Lower lobe of right lung (tissue), 2 donors: ENCODE results near the gene LRRC1. TPM values are rescaled to one million over a fixed set of nuclear protein-coding genes. Genes with fewer than 3 reads are reported as not detected.

Source experiments
- ATAC-seq, 2 donors: fragments of 200-7000 bp; cut with Tn5 transposase; one replicate each; pipeline ENCODE4 v1.9.1; 2020 to 2022; ENCODE audit warnings: mild to moderate bottlenecking in 2 of 2, moderate library complexity in 2 of 2
- DNase-seq: peaks from one replicate; pipeline ENCODE4 v3.0.0-alpha.2; 2020
- H3K27ac ChIP-seq: fragments of 200-600 bp; one replicate; pipeline ENCODE4 v1.8.0; 2022
- H3K27me3 ChIP-seq: fragments of 200-600 bp; one replicate; pipeline ENCODE4 v1.8.0; 2022; ENCODE audit warnings: low read depth
- H3K36me3 ChIP-seq: fragments of 200-600 bp; one replicate; pipeline ENCODE4 v1.8.0; 2022; ENCODE audit warnings: mild to moderate bottlenecking
- H3K4me1 ChIP-seq: fragments of 200-600 bp; one replicate; pipeline ENCODE4 v1.8.0; 2022
- H3K4me3 ChIP-seq: fragments of 200-600 bp; one replicate; pipeline ENCODE4 v1.8.0; 2022; ENCODE audit warnings: mild to moderate bottlenecking
- H3K9me3 ChIP-seq: fragments of 200-600 bp; one replicate; pipeline ENCODE4 v1.8.0; 2022
- intact Hi-C: fragments of 100-400 bp; cut with DNase I; formaldehyde crosslinking; loops from one replicate; pipeline ENCODE4 v1.11.0; 2022
- total RNA-seq: library from RNA; stranded (reverse); fragmentation: NEBNext Ultra II Directional; extraction: Animal tissue kit (Norgen Biotek cat#: 25700); gene quantifications from one replicate; pipeline ENCODE4 v1.2.1, GENCODE V29; 2021
- TF ChIP-seq, protein P1 (sequence below): fragments of 200-600 bp; IDR thresholded peaks from one replicate; pipeline ENCODE4 v1.8.0; 2022; ENCODE audit warnings: antibody characterized with exemption, mild to moderate bottlenecking
- donor health status: DM: no; HTN: yes; CAD: no; lungs with severe emphysema.

LRRC1 gene
- total RNA-seq, 1 donor from 2014 or later, result 13.4 TPM

DNA sequence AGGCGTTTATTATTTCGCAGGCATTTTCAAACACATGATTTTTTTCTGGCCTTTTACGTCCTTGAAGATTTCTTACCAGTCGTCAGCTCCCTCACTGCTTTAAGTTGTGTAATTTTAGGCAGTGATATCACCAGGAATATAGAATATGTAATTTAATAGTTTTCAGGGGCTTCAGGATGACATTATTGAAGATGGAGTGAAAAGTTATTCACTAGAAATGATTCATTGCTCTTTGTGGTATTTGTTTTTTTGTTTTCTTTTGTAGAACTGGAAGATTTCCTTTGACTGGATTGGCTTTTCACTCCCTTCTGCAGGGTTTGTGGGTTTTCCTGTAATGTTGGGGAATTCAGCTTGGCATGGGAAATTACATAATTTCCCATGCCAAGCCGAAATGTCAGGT, 2.0 kb downstream of the LRRC1 start:
- Histone ChIP-seq H3K27ac (peak overlapping the region; percentile 80), H3K36me3 (no peaks in the 10 kb centered on the region), H3K27me3 (no peaks in the 10 kb centered on the region), H3K4me3 (peak overlapping the region; percentile 89), H3K9me3 (no peaks in the 10 kb centered on the region), H3K4me1 (peaks cover 26% of the 10 kb centered on the region)
- TF ChIP-seq, protein P1, sequence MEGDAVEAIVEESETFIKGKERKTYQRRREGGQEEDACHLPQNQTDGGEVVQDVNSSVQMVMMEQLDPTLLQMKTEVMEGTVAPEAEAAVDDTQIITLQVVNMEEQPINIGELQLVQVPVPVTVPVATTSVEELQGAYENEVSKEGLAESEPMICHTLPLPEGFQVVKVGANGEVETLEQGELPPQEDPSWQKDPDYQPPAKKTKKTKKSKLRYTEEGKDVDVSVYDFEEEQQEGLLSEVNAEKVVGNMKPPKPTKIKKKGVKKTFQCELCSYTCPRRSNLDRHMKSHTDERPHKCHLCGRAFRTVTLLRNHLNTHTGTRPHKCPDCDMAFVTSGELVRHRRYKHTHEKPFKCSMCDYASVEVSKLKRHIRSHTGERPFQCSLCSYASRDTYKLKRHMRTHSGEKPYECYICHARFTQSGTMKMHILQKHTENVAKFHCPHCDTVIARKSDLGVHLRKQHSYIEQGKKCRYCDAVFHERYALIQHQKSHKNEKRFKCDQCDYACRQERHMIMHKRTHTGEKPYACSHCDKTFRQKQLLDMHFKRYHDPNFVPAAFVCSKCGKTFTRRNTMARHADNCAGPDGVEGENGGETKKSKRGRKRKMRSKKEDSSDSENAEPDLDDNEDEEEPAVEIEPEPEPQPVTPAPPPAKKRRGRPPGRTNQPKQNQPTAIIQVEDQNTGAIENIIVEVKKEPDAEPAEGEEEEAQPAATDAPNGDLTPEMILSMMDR, result no peak
- ATAC-seq (no peak), DNase-seq (no peak)
- intact Hi-C loops, result no loop called here

DNA sequence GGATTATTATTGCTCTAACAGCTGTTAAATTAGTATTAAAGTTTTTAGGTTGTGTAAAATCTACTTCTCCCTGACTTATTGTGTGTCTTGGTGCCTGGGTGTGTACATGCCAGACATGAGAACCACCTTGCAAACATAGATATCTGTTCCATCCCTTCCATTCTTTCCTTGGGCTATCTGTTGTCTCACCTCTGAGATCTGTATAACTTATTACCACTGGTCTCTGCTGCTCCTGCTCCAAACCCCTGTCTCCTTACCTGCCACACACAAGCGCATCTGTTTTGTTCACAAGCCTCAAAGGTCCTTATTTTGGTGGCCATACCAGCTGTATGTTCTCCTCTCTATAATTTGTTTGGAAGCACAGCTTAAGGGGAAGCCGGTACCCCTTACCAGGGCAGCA, 2.5 kb downstream of the LRRC1 start:
- no peak overlapping the region for H3K27ac ChIP-seq
- H3K36me3 ChIP-seq, result no peaks in the 10 kb centered on the region
- H3K9me3 ChIP-seq, result no peaks in the 10 kb centered on the region
- H3K4me3 ChIP-seq, result no peak overlapping the region
- intact Hi-C loops, result no loop called here
- ATAC-seq (no peak), DNase-seq (no peak)
- peaks cover 26% of the 10 kb centered on the region for H3K4me1 ChIP-seq
- H3K27me3 ChIP-seq, result no peaks in the 10 kb centered on the region
- TF ChIP-seq, protein P1, result no peak

DNA sequence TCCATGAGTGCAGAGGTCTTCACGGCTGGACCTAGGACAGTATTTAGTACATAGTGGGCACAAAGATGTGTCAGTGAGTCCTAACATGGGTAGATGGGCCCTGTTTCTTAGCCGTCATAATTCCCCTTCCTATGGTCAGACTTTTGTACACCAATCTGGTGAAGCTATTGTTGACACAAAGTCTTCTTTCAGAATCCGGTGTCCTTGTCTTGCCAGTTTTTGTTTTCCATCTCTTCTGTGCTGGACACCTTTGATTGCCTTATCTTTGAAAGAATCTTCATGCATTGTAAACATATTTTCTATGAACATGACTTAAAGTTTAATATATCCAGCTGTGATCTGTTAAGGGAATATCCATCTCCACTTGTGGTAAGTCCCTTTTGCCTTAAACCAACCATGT, 4.5 kb downstream of the LRRC1 start:
- DNase-seq (no peak), ATAC-seq (no peak)
- TF ChIP-seq, protein P1, result no peak
- intact Hi-C loops, result no loop called here
- H3K27ac ChIP-seq, result no peak overlapping the region
- H3K4me1 ChIP-seq, result peaks cover 18% of the 10 kb centered on the region
- no peaks in the 10 kb centered on the region for H3K9me3 ChIP-seq
- H3K4me3 ChIP-seq, result no peak overlapping the region
- H3K36me3 ChIP-seq, result no peaks in the 10 kb centered on the region
- no peaks in the 10 kb centered on the region for H3K27me3 ChIP-seq

DNA sequence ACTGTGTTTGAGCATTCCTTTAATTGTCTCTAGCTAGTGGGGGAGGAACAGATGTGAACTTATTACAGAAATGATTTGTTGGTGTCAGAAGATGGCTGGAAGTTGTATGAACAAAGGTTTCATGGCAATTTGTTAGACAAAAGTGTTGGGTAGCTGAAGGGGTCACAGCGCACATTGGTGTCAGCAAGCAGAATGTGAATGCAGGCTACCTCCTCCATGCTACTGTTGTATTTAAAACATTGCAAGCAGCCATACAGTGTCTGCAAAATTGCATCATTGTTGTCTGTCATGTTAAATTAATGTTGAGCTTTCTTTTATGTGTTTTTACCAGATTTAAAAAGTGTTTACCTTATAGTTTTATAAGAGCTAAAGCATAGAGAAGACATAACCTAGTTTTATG, 6.2 kb downstream of the LRRC1 start:
- intact Hi-C loops, result no loop called here
- no peaks in the 10 kb centered on the region for H3K27me3 ChIP-seq
- no peak overlapping the region for H3K4me3 ChIP-seq
- H3K27ac ChIP-seq, result no peak overlapping the region
- no peaks in the 10 kb centered on the region for H3K9me3 ChIP-seq
- H3K4me1 ChIP-seq, result peaks cover 10% of the 10 kb centered on the region
- DNase-seq (no peak), ATAC-seq (no peak)
- TF ChIP-seq, protein P1, result no peak
- H3K36me3 ChIP-seq, result no peaks in the 10 kb centered on the region

DNA sequence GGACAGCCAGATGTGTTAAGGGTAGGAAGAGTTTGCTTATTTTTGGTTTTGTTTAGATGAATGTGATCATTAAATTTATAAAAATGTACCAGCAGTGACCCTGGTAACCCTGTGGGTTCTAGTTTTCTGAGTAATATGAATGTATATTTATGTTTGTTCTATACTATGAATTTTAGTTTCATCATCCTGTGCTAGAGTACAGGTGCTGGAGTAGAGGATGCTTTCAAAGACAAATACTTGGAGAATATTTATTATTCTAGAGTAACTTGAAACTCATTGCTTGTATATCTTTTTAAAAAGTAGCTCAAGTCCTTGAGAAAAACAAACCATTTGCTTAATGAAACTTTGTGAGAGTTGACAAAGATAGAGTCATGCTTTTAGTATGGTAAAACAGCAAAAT, 7.8 kb downstream of the LRRC1 start:
- Histone ChIP-seq H3K9me3 (no peaks in the 10 kb centered on the region), H3K4me3 (no peak overlapping the region), H3K27me3 (no peaks in the 10 kb centered on the region), H3K4me1 (no peaks in the 10 kb centered on the region), H3K36me3 (no peaks in the 10 kb centered on the region), H3K27ac (no peak overlapping the region)
- intact Hi-C loops, result no loop called here
- ATAC-seq, result no peak
- DNase-seq, result no peak
- TF ChIP-seq, protein P1, result no peak
